ENCODE data around the gene RGS1. TPM values are rescaled to one million over a fixed set of nuclear protein-coding genes. Genes with fewer than 3 reads are reported as not detected.

The RGS1 gene
- total RNA-seq, 1 experiment from 2014 or later = not detected

- CTCF ChIA-PET = no interaction called here
Observed at GRCh38 chr1:192615055-192615454, 39.5 kb downstream of the RGS1 start.

GRCh38 chr1:192620071-192620635 is 44.6 kb downstream of the RGS1 start:
- no TSS peak for BruUV-seq (replicated peaks)
- CTCF ChIA-PET = no interaction called here
- TF ChIP-seq CTCF (conservative IDR thresholded peaks at IDR 0.05) = no peak
- no peak for TF ChIP-seq EZH2 (IDR thresholded peaks at IDR 0.05; ENCODE audit: low read depth)
- no peaks in the 10 kb centered on the region for H3K27me3 ChIP-seq (ENCODE audit: insufficient read depth, low read depth)
- H3K9me3 ChIP-seq (ENCODE audit: insufficient read depth, low read depth) = no peaks in the 10 kb centered on the region
- intact Hi-C loops (cut with micrococcal nuclease; ENCODE audit: unreplicated experiment) = no loop called here
- H3K4me1 ChIP-seq (replicated peaks; ENCODE audit: insufficient read depth) = no peaks in the 10 kb centered on the region
- POLR2A ChIA-PET (ENCODE audit: unreplicated experiment) = no interaction called here
- H3K36me3 ChIP-seq (ENCODE audit: low read depth) = no peaks in the 10 kb centered on the region
- no peaks in the 10 kb centered on the region for H3K79me2 ChIP-seq (ENCODE audit: low read depth)
- H3K27ac ChIP-seq = no peak overlapping the region
- H3F3A ChIP-seq (ENCODE audit: insufficient read depth, low read depth) = no peaks in the 10 kb centered on the region
- no peaks in the 10 kb centered on the region; the same call in 1 of the 2 replicates for H3K9me2 ChIP-seq (ENCODE audit: insufficient read depth)
- H3K4me2 ChIP-seq = no peak overlapping the region
- DNase-seq = no peak
- H2AFZ ChIP-seq = no peak overlapping the region
- H3K4me3 ChIP-seq = no peak overlapping the region
- no peaks in the 10 kb centered on the region for H4K20me1 ChIP-seq (ENCODE audit: insufficient read depth)

More at GRCh38 chr1:192615055-192615454, 39.5 kb downstream of the RGS1 start:
- Histone ChIP-seq H3K9me2 (ENCODE audit: insufficient read depth) (no peaks in the 10 kb centered on the region; the same call in 1 of the 2 replicates), H4K20me1 (ENCODE audit: insufficient read depth) (no peaks in the 10 kb centered on the region), H3K27me3 (ENCODE audit: insufficient read depth, low read depth) (no peaks in the 10 kb centered on the region), H3F3A (ENCODE audit: insufficient read depth, low read depth) (peaks cover 5% of the 10 kb centered on the region; the same call in 1 of the 2 replicates), H3K79me2 (ENCODE audit: low read depth) (no peaks in the 10 kb centered on the region), H3K4me1 (replicated peaks; ENCODE audit: insufficient read depth) (peaks cover 7% of the 10 kb centered on the region), H3K9me3 (ENCODE audit: insufficient read depth, low read depth) (no peaks in the 10 kb centered on the region; the same call in 1 of the 2 replicates), H3K36me3 (ENCODE audit: low read depth) (no peaks in the 10 kb centered on the region), H2AFZ (no peak overlapping the region), H3K27ac (no peak overlapping the region), H3K4me2 (no peak overlapping the region), H3K4me3 (no peak overlapping the region)
- no peak for TF ChIP-seq CTCF (conservative IDR thresholded peaks at IDR 0.05)
- TF ChIP-seq EZH2 (IDR thresholded peaks at IDR 0.05; ENCODE audit: low read depth) = no peak
- POLR2A ChIA-PET (ENCODE audit: unreplicated experiment) = no interaction called here
- no peak for DNase-seq
- BruUV-seq (replicated peaks) = no TSS peak
- intact Hi-C loops (cut with micrococcal nuclease; ENCODE audit: unreplicated experiment) = loop anchor here (10.0 kb wide), 2 partner anchors 190 to 400 kb away; partner anchors contain the start of gene RGS2

- intact Hi-C loops (cut with micrococcal nuclease; ENCODE audit: unreplicated experiment) = no loop called here
- H3K27ac ChIP-seq = no peak overlapping the region
- H3K36me3 ChIP-seq (ENCODE audit: low read depth) = no peaks in the 10 kb centered on the region
- no peaks in the 10 kb centered on the region for H3K4me1 ChIP-seq (replicated peaks; ENCODE audit: insufficient read depth)
- H3K4me3 ChIP-seq = no peak overlapping the region
- ChIA-PET POLR2A (ENCODE audit: unreplicated experiment) (no interaction called here), CTCF (no interaction called here)
- no peaks in the 10 kb centered on the region for H3K27me3 ChIP-seq (ENCODE audit: insufficient read depth, low read depth)
- H4K20me1 ChIP-seq (ENCODE audit: insufficient read depth) = no peaks in the 10 kb centered on the region
- no peak overlapping the region for H2AFZ ChIP-seq
- no peak overlapping the region for H3K4me2 ChIP-seq
- BruUV-seq (replicated peaks) = no TSS peak
- H3K9me2 ChIP-seq (ENCODE audit: insufficient read depth) = no peaks in the 10 kb centered on the region
- no peak for DNase-seq
- no peaks in the 10 kb centered on the region for H3K9me3 ChIP-seq (ENCODE audit: insufficient read depth, low read depth)
- H3F3A ChIP-seq (ENCODE audit: insufficient read depth, low read depth) = no peaks in the 10 kb centered on the region
- no peaks in the 10 kb centered on the region for H3K79me2 ChIP-seq (ENCODE audit: low read depth)
- TF ChIP-seq EZH2 (IDR thresholded peaks at IDR 0.05; ENCODE audit: low read depth) = no peak
- TF ChIP-seq CTCF (conservative IDR thresholded peaks at IDR 0.05) = no peak
Observed at GRCh38 chr1:192626366-192627179, 51.0 kb downstream of the RGS1 start.

Measured in PC-9 (cell line).